GOT3 (cell line): ENCODE data around the gene XRCC5.

ENCODE experiments used
- DNase-seq: peaks from one replicate; lab custom pipeline; 2025; ENCODE audit warnings: mixed read lengths; lab: John Stamatoyannopoulos, UW

XRCC5 gene

DNA sequence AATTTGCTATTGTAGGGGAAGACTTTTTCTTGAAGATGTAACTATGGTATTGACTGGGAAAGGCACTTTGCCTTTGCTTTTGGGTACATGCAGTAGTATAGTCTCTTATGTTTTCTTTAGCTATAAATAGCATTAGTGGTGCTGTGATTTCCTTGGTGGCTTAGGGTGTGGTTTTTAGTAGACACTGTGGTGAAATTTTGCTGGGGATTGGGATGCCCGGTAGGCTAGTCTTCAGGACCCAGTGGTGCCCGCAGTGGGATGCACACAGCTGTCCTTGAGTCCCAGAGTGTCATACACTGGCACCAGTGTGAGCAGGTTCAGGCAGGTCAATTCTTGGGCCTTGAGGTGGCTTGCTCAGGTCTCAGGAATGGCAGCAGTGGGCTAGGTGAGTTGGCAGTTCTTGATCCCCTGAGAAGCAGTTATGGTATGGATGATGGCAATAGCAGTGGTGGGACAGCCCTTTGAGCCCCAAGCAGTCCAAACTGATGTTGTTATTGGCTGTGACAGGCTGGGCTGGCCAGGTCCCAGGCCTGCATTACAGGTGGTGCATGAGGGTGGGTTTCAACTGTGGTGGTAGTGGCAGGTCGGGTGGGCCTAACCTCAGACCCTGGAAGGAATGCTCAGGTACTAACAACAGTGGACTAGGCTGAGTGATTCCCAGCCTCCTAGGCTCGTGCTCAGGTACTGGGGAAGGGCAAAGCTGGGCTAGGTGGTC lies 124.3 kb downstream of the XRCC5 start:
- DNase-seq: no peak

DNA sequence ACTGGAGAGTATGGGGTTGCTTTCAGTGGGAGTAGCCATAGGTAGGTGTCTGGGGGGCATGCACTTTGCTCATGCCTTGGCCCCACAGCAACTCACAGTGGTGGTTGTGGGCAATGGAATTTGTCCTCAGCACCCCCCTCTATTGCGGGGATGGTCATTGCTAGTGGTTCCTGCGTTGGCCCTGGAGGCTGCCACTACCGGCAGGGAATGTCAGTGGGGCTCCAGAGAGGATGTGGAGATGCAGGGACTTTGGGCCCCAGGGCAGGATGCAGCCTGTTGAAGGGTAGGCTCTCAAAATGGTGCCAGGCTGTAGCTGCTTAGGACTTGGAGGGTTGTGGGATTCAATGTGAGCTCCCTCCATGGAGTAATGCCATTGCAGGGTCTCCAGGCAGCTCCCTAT lies 125.0 kb downstream of the XRCC5 start:
- DNase-seq: no peak

DNA sequence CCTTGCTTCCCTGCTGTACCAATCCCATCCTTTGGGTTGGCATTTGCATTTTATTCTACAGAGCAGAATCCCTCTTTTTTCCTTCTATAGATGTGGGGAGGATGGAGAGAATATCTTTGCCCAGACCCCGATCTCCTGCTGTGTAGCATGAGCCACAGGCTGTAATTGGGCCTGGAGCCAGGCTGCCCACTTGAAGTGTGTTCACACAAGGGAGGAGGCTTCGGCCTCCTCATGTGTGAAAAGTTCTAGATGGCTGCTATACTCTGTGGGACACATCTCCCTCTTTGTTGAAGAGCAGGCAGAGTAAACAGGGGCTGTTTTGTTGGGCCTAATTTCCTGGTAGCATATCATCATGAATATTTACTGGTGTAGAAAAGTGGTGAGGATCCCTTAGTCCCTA lies 126.3 kb downstream of the XRCC5 start:
- DNase-seq: no peak

DNA sequence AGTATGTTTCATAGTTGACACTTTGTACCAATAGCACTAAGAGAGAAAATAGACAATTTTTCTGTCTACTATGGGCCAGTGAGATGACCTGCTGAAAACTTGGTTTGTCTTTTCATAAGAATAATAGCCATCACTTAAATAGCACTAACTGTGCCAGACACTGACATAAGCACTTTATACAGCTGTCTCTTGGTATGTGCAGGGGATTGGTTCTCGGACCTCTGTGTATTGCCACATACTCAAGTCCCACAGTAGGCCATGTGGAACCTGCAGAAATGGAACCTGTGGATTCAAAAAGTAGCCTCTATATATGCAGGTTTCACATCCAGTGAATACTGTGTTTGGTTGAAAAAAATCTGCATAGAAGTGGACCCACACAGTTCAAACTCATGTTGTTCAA lies 126.7 kb downstream of the XRCC5 start:
- DNase-seq: no peak

DNA sequence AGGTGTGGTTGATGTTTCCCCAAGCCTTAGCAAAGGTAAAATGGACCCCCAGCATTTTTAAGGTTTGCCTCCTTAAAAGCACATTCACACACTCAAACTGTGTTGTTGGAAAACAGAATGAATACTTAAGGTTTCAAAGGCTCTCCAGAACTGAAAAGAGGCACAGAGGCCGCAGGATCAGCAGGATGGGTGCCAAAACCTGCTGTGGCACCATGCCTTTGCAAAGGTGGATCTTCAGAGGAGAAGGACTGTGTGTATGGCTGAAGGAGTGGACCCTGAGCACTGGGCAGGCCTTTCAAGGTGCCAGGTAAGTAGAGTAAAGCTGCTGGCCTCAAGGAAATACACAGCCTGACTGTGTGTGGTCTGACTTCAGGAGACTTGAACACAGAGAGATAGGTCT lies 127.3 kb downstream of the XRCC5 start:
- no peak for DNase-seq

DNA sequence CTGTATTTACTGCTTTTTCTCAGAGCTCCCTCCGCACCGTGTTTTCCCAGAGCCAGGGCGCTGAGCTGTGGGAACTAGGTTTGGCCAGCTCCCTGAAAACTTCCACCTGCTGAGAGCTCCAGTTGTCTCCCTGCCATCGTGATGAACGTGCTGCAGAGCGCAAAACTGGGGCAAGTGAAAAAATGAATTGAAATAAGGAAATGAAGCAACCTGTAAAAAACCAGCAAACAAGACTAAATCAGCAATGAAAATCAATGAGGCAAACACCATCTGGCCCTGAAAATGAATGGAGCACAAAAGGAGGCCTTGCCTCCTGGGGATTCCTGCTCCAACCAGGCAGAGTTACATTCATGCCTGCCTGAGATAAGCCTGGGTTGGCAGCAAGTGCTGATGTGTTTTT lies 133.2 kb downstream of the XRCC5 start:
- DNase-seq: no peak

DNA sequence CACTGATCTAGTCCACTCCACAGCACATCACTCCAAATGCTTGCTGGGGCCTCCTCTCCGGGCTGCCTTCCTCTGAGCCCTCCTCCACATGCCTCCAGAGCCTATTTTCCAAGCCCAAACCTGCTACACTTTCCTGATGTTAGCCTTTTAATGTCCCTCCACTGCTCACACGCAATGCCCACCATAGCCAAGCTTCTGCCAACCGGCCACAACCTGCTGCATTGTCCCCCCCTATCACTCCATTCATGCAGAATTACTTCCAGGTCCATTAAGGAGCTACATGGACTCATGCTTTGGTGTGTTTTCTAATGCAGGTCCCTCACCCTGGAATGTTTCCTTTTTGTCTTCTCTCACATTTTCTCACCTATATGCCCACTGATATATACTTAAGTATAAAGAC lies 133.9 kb downstream of the XRCC5 start:
- no peak for DNase-seq

DNA sequence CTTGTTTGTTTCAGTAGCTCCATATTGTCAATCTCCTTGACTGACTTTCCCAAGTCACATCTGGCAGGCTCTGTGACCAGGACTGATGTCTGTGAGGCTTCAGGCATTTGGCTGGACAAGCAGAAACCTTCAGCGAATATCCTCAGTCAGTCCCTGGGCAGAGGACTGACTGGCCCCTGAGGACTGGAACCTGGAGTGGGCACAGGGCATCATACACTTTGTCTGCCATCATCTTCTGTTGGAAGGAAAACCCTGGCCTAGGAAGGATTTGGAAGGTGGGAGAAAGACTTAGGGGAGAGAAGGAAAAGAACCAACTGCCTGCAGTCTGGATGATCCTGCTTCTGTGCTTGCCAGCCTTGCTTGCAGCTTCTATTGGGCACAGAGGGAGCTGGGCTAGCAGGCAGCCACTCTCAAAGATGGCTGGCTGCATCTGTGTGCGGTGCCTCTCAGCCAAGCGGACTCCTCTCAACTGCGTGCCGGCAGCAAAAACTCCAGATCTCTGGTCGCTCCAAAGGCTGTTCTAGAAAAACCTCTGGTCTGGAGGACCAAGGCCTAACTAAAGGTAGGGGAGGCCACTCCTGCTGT lies 136.3 kb downstream of the XRCC5 start:
- DNase-seq: no peak

DNA sequence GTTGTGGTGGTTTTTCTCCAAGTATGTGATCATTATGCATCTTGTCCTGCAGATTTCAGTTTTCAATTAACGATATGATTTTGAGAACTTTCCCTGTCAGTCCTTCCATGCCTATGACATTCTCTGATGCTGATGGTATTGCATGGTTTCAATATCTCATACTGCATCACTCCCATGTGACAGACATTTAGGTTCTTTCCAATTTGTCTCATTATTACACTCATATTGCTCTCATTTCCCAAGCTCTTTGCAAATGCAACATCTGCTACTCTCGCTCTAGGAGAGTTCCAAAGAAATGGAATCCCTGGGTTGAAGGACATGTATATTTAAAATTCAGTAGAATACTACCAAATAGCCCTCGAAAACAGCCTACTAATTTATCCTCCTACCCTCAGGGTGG lies 137.6 kb downstream of the XRCC5 start:
- DNase-seq: no peak
